Endothelial cell of umbilical vein (primary cell): ENCODE results near the gene SPEF2. TPM values are rescaled to one million over a fixed set of nuclear protein-coding genes. Genes with fewer than 3 reads are reported as not detected.

Source experiments
- BruUV-seq: library from RNA; stranded (reverse); fragments of 400-500 nt; replicated peaks from 2 replicates; lab custom pipeline; 2021; lab: Mats Ljungman, UMichigan
- CTCF ChIA-PET: fragments of 300-600, 350-600 bp; sonication (Branson Sonifier 250); formaldehyde crosslinking; loops from one replicate; lab custom pipeline; 2021; ENCODE audit warnings: antibody characterized with exemption, inconsistent platforms; lab: Charles Lee
- POLR2A ChIA-PET: fragments of 300-600, 350-600 bp; sonication (Branson Sonifier 250); formaldehyde crosslinking; loops from one replicate; lab custom pipeline; 2021; ENCODE audit warnings: antibody characterized with exemption, inconsistent platforms; lab: Charles Lee
- DNase-seq: peaks from one replicate; pipeline ENCODE4 v3.0.0-alpha.2; 2011; ENCODE audit warnings: low read depth, low spot score
- FAIRE-seq: peaks from 2 replicates; lab custom pipeline; 2011; peaks lifted over from hg19 to GRCh38; lab: Jason Lieb, UNC
- H2AFZ ChIP-seq: 2 replicates; pipeline ENCODE4 v1.6.0; 2012; ENCODE audit warnings: low read depth, low read length, control low read depth, inconsistent platforms
- H3K27ac ChIP-seq: 2 replicates; pipeline ENCODE4 v1.5.1; 2011; ENCODE audit warnings: low read depth, mild to moderate bottlenecking, control low read depth, low read length, moderate library complexity; ENCODE audit not compliant: insufficient read depth
- H3K27me3 ChIP-seq, 2 experiments: 2 replicates each; pipeline versions ENCODE4 v1.6.0 to v1.6.1; 2011; ENCODE audit warnings: low read length in 2 of 2, mixed read lengths in 1 of 2; ENCODE audit not compliant: control insufficient read depth in 2 of 2, insufficient read depth in 2 of 2
- H3K36me3 ChIP-seq, 2 experiments: 2 replicates in 1 of 2; 3 replicates in 1 of 2; pipeline ENCODE4 v1.5.1; 2011; ENCODE audit warnings: low read length in 2 of 2, mild to moderate bottlenecking in 1 of 2, moderate library complexity in 1 of 2; ENCODE audit not compliant: control insufficient read depth in 2 of 2, insufficient read depth in 2 of 2; ENCODE audit errors: extremely low read depth in 1 of 2
- H3K4me1 ChIP-seq: 3 replicates; pipeline ENCODE4 v1.5.1; 2011; ENCODE audit warnings: mild to moderate bottlenecking, low read length; ENCODE audit not compliant: control insufficient read depth, insufficient read depth; ENCODE audit errors: extremely low read depth
- H3K4me2 ChIP-seq: 2 replicates; pipeline ENCODE4 v1.6.1; 2011; ENCODE audit warnings: low read length, control low read depth, mixed read lengths; ENCODE audit not compliant: insufficient read depth
- H3K4me3 ChIP-seq, 3 experiments: fragments of 200-600 bp in 1 of 3; sonication (generic), shearing (Covaris generic) in 1 of 3; replicated peaks in 1 of 3; 2 replicates each; pipeline ENCODE4 v1.5.1; 2011 to 2016; ENCODE audit warnings: control low read depth in 3 of 3, low read length in 3 of 3, mild to moderate bottlenecking in 2 of 3, inconsistent platforms in 1 of 3, low read depth in 1 of 3, moderate library complexity in 1 of 3; ENCODE audit not compliant: insufficient read depth in 1 of 3
- H3K79me2 ChIP-seq: 2 replicates; pipeline ENCODE4 v1.6.0; 2012; ENCODE audit warnings: low read length, inconsistent platforms; ENCODE audit not compliant: control insufficient read depth, insufficient read depth
- H3K9ac ChIP-seq: replicated peaks from 2 replicates; pipeline ENCODE3; 2011; ENCODE audit warnings: low read length, control low read depth; ENCODE audit not compliant: insufficient read depth; ENCODE audit errors: extremely low read depth
- H3K9me1 ChIP-seq: replicated peaks from 3 replicates; pipeline ENCODE4 v1.6.0; 2011; ENCODE audit warnings: mild to moderate bottlenecking, low read length; ENCODE audit not compliant: control insufficient read depth, insufficient read depth; ENCODE audit errors: extremely low read depth
- H3K9me3 ChIP-seq: replicated peaks from 2 replicates; pipeline ENCODE4 v1.5.1; 2012; ENCODE audit warnings: low read length, inconsistent platforms; ENCODE audit not compliant: control insufficient read depth, insufficient read depth
- H4K20me1 ChIP-seq: replicated peaks from 2 replicates; pipeline ENCODE3; 2011; ENCODE audit warnings: mild to moderate bottlenecking, low read length; ENCODE audit not compliant: control insufficient read depth, insufficient read depth; ENCODE audit errors: extremely low read depth
- CTCF ChIP-seq, 2 donors: IDR thresholded peaks; 1 replicate in 1 of 2; 2 replicates in 1 of 2; pipeline ENCODE4 v1.5.1; 2011; ENCODE audit warnings: low read length in 2 of 2, mild to moderate bottlenecking in 2 of 2, moderate library complexity in 2 of 2, control low read depth in 1 of 2, inconsistent platforms in 1 of 2, low read depth in 1 of 2; ENCODE audit not compliant: insufficient read depth in 1 of 2; ENCODE audit errors: extremely low read depth in 1 of 2
- FOS ChIP-seq: IDR thresholded peaks from 2 replicates; pipeline ENCODE4 v1.6.1; 2011; ENCODE audit warnings: mild to moderate bottlenecking, low read length, moderate library complexity, borderline replicate concordance; ENCODE audit not compliant: insufficient read depth
- JUN ChIP-seq: IDR thresholded peaks from 2 replicates; pipeline ENCODE4 v1.6.1; 2011; ENCODE audit warnings: borderline replicate concordance, low read depth; ENCODE audit not compliant: insufficient read length, insufficient read depth
- MAX ChIP-seq: IDR thresholded peaks from 2 replicates; pipeline ENCODE4 v1.6.1; 2011; ENCODE audit not compliant: insufficient read depth, insufficient read length
- MYC ChIP-seq: IDR thresholded peaks from one replicate; pipeline ENCODE4 v1.6.1; 2011; ENCODE audit warnings: mild to moderate bottlenecking, low read depth, low read length
- POLR2A ChIP-seq: IDR thresholded peaks from 2 replicates; pipeline ENCODE4 v1.6.1; 2012; ENCODE audit warnings: low read depth, mild to moderate bottlenecking, control low read depth, low read length
- POLR2AphosphoS5 ChIP-seq: IDR thresholded peaks from 2 replicates; pipeline ENCODE4 v1.6.1; 2012; ENCODE audit warnings: low read depth, mild to moderate bottlenecking, control low read depth, low read length, moderate library complexity; ENCODE audit not compliant: insufficient read depth
- dilution Hi-C: fragments of 300-500 bp; cut with MboI; formaldehyde crosslinking; loops from one replicate; pipeline ENCODE4 v1.15.0; 2019; ENCODE audit warnings: low sequenced_read_pairs; ENCODE audit not compliant: extremely low pct_ligation_motif_present
- intact Hi-C: fragments of 100-400 bp; cut with micrococcal nuclease; formaldehyde crosslinking; loops from one replicate; pipeline ENCODE4 v1.10.0; 2022
- polyA plus RNA-seq, 4 experiments: library from polyadenylated mRNA; depleted of rRNA in 3 of 4; stranded (reverse) in 3 of 4; unstranded in 1 of 4; fragments of >200 nt; gene quantifications; 2 replicates each; pipeline versions ENCODE4 v1.2.1 to v1.2.3, GENCODE V29; 2011 to 2012; ENCODE audit warnings: missing spikeins in 1 of 4
- total RNA-seq: library from RNA; stranded (reverse); gene quantifications from 2 replicates; pipeline ENCODE4 v1.2.3, GENCODE V29; 2021

The SPEF2 gene
- total and polyA plus RNA-seq, 2 donors (not counting 3 experiments of a cell fraction or from before 2014, with no cell fraction given), result 0.28 to 0.73 TPM

- no peaks in the 10 kb centered on the region for H3K27me3 ChIP-seq
- no peak overlapping the region for H2AFZ ChIP-seq
- no peak overlapping the region for H3K27ac ChIP-seq
- H3K4me2 ChIP-seq, result no peak overlapping the region
- CTCF ChIA-PET, result interaction anchor here (1.0 to 1.4 kb wide), 2 partner anchors 21 to 211 kb away, joined by 3 read pairs; no protein-coding TSS in a partner anchor
- H3K36me3 ChIP-seq, result no peaks in the 10 kb centered on the region
- no peaks in the 10 kb centered on the region for H3K9me1 ChIP-seq
- H3K4me1 ChIP-seq, result peaks cover 17% of the 10 kb centered on the region
- BruUV-seq, result no TSS peak
- no peak overlapping the region for H3K9ac ChIP-seq
- POLR2A ChIA-PET, result no interaction called here
- no peak for TF ChIP-seq MYC
- no peak for TF ChIP-seq JUN
- no peak for TF ChIP-seq MAX
- TF ChIP-seq CTCF (IDR thresholded peaks at IDR 0.05; ENCODE audit: extremely low read depth in 1 of 2, insufficient read depth in 1 of 2, low read depth in 1 of 2, low read length in 2 of 2), result no peak
- TF ChIP-seq POLR2AphosphoS5, result no peak
- no peak for TF ChIP-seq POLR2A
- TF ChIP-seq FOS, result no peak
- FAIRE-seq, result no peak
- dilution Hi-C loops (no loop called here), intact Hi-C loops (no loop called here)
- H3K79me2 ChIP-seq, result no peaks in the 10 kb centered on the region
- no peak for DNase-seq
- H3K4me3 ChIP-seq, result no peak overlapping the region
- no peaks in the 10 kb centered on the region for H3K9me3 ChIP-seq
- H4K20me1 ChIP-seq, result no peaks in the 10 kb centered on the region
Measured at GRCh38 chr5:35862126-35862525, 244.5 kb downstream of the SPEF2 start.
